C1 segment of cervical spinal cord (tissue), 14 donors: Measurements from ENCODE around the gene RAI14.
"Not testable (repeated sequence)": the region's sequence is repeated elsewhere in the genome, so short reads cannot be mapped to it uniquely, and the experiment has no call there.

Experiments used
- DNase-seq, 14 donors: peaks; one replicate each; lab custom pipeline; 2025; lab: John Stamatoyannopoulos, UW

RAI14 gene

GRCh38 chr5:34770486-34770885, 114.4 kb downstream of the RAI14 start:
- DNase-seq = no peak

DNA sequence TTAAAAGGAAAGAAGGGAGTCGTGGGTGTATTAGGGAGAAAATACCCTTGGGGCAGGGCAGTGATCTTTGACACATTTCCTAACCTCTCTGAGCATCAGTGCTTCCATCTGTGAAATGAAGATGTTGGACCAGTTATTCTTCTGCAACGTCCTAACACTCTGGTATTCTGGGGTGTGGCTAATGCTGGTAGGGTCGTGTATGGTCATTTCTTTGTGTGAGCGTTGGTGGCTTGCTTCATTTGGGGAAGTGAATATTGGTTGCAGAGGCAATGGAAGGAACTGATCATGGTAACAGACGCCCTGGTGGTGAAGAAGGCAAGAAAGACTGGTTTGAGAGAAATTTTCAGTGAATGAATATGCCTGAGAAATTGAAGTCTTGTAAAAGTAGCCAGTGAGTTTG, 114.9 kb downstream of the RAI14 start:
- DNase-seq = no peak

DNA sequence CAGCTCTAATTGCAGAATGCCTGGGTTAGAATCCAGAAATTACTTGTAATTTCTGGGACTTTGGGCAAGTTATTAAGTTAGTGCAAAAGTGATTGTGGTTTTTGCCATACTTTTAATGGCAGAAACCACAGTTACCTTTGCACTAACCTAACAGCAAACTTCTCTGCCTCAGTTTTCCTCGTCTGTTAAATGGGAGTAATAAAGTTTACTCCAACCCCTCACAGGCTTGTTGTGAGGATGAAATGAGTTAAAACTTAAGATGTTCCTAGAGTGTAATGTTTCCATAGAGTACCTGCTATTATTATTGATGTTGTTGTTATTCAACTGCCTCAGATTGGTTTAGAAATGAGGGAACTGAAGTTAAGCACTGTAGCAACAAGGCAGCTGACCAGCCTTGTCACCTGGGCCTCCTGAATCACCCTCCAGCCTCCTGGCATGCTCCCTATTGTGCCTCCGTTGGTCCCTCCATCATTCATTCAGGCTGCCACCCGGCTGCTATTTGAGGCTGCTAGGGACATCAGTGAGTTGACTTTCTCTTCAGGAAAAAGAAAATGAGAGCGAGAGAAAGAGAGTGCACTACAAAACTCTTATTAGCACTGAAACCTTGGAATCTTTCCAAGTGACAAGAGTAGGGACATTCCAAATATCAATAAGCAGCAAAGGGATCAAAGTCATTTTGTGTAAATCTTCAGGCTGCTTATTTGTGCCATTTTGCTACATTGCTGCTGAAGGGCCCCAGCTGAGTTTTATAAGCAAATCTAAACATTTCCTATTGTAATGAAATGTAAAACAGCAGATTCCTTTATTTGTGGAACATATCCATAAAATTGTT, 116.4 kb downstream of the RAI14 start:
- DNase-seq = no peak

GRCh38 chr5:34774139-34774538, 118.0 kb downstream of the RAI14 start:
- DNase-seq = no peak

- not testable (repeated sequence) for DNase-seq
Measured at GRCh38 chr5:34774678-34775077, 118.5 kb downstream of the RAI14 start.

GRCh38 chr5:34775886-34776285, 119.8 kb downstream of the RAI14 start:
- DNase-seq = no peak

GRCh38 chr5:34778091-34778850, 122.1 kb downstream of the RAI14 start:
- DNase-seq = no peak

GRCh38 chr5:34783892-34784291, 127.8 kb downstream of the RAI14 start:
- not testable (repeated sequence) for DNase-seq

DNA sequence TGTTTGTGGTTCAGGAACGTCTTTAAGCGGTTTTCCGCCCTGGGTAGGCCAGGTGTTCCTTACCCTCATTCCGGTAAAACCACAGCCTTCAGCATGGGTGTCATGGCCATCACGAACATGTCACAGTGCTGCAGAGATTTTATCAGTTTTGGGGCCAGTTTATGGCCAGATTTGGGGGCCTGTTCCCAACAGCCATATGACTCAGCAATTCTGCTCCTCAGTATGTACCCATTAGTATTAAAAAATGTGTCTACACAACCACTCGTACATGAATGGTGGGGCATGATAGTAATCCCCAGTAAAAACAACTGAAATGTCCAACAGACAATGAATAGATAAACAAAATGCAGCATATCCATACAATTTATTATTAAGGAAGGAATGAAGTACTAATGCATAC, 130.9 kb downstream of the RAI14 start:
- no peak for DNase-seq

DNA sequence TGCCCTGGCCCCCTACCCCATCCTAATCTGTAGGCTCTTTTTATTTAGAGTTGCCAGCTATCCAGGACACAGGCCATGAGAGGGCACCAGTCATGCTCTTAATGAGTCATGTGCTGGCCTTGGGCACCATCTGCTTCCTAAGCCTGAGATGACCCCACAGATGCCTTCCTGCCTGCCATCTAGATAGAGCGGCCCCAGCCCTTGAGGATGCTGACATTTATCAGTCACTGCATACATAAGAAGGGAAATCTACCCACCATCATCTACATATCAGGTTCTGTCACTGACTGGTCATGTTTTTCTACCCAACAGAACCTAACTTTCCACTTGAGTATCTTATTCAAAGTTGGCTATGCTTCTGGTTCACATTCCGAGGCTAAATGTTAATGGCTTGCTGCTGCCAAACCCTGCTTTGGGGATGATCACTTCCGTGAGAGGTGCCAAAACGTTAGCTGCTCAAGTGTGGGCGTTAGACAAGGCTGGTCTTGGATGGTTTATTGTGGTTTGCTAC, 132.9 kb downstream of the RAI14 start:
- DNase-seq = no peak

GRCh38 chr5:34789639-34790038, 133.5 kb downstream of the RAI14 start:
- DNase-seq = no peak

GRCh38 chr5:34790069-34790468, 133.9 kb downstream of the RAI14 start:
- DNase-seq = no peak

GRCh38 chr5:34791761-34792244, 135.7 kb downstream of the RAI14 start:
- no peak for DNase-seq

GRCh38 chr5:34802834-34803563, 146.9 kb downstream of the RAI14 start:
- no peak for DNase-seq

GRCh38 chr5:34803974-34804732, 148.0 kb downstream of the RAI14 start:
- DNase-seq = no peak

DNA sequence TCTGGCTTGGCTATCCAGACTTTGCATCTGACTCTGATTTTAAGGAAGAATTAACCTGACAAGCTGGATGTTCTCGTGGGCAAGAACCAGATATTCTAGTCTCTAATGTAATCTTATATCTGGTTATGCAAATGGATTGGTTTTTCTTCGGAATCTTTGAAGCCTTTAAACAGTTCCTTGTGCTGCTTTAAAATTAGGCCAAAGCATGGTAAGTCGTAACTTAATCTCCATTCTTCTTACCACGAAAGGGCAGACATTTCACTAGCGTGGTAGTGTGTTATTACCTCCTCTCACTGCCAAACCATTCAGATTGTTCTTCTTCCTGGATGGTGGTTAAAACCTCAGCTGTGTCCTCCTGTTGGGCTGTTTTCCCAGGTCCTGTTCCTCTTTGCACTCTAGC, 148.8 kb downstream of the RAI14 start:
- DNase-seq = no peak

- DNase-seq = no peak
Measured at GRCh38 chr5:34806532-34806931, 150.4 kb downstream of the RAI14 start.

- no peak for DNase-seq
Measured at GRCh38 chr5:34811706-34812105, 155.6 kb downstream of the RAI14 start.

DNA sequence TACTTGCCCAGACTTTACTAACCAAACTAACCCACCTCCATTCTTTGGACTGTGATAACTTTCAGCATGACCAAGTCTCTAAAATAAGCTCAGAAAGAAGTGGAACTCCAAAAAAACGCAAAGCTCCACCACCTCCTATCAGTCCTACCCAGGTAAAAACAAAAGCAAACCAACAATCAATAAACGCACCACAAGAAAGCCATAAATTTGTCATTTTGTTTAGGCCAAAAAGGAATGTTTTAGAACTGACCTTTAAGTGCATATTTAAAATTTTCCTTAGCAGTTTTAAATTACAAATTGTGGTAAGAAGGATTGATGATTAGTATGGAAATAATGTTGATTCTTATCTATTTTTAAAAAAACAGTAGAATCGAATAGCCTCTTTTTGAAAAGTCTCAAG, 157.4 kb downstream of the RAI14 start:
- DNase-seq = no peak

DNA sequence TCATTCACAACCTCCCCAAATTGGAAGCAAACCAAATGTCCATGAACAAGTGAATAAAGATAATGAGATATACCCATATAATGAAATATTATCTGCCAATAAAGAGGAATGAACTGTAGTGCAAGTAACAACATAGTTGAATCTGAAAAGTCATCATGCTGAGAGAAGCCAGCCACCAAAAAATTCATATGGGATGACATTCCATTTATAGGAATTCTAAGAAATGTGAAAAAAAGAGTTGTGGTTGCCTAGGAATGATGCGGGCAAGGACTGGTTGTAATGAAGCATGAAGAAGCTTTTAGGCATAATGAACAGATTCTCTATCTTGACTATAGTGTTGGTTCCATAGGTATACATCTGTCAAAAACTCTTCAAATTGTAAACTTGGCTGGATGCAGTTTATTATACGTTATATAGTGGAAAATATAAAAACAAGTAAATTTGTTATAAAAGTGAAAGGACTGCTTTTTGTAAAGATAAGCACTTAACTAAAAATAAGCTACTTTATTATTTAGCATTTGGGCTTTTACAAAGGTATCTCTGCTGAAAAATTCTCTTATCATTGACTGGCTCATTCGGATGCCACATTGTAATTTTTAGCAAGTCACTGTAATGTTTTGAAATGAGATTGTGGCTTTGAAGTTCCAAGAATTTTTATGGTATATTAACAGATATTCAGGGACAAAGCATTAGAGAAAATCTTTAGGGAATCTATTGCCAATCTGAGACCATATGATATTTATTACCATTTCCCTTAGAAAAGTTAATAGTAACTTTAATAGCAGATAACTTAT, 161.6 kb downstream of the RAI14 start:
- no peak for DNase-seq
